Breast epithelium (tissue), 3 donors: Measurements from ENCODE around the gene GSTA4.
"Not testable (repeated sequence)": the region's sequence is repeated elsewhere in the genome, so short reads cannot be mapped to it uniquely, and the experiment has no call there.

ENCODE experiments used
- CTCF ChIP-seq, 3 donors: fragments of 450-650 bp; IDR thresholded peaks; one replicate each; pipeline ENCODE4 v1.5.1; 2016 to 2017; ENCODE audit warnings: antibody characterized with exemption in 3 of 3, mild to moderate bottlenecking in 3 of 3, moderate library complexity in 3 of 3
- POLR2AphosphoS5 ChIP-seq, 3 donors: sonication (generic); formaldehyde crosslinking; IDR thresholded peaks; one replicate each; pipeline ENCODE4 v1.6.1; 2017; ENCODE audit warnings: antibody characterized with exemption in 3 of 3

DNA sequence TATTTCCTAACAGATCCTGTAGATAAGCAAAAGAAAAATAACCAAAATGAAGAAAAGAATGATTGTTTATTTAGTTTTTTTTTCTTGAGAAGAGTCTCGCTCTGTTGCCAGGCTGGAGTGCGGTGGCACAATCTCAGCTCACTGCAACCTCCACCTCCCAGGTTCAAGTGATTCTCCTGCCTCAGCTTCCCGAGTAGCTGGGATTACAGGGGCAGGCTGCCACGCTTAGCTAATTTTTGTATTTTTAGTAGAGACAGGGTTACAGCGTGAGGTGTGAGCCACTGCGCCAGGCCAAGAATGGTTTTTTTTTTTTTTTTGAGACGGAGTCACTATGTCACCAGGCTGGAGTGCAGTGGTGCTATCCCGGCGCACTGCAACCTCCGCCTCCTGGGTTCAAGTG lies 52.3 kb downstream of the GSTA4 start:
- not testable (repeated sequence) for TF ChIP-seq CTCF, POLR2AphosphoS5 (IDR thresholded peaks at IDR 0.05)
